ENCODE measurements around the gene SGMS1. TPM values are rescaled to one million over a fixed set of nuclear protein-coding genes. Genes with fewer than 3 reads are reported as not detected.

SGMS1 gene
- total and polyA plus RNA-seq, 2 donors (not counting 3 experiments of a cell fraction or from before 2014, with no cell fraction given) = 9.7 to 23.7 TPM

GRCh38 chr10:50614444-50615137 is 9.2 kb downstream of the SGMS1 start:
- Histone ChIP-seq H3K36me3 (ENCODE audit: control insufficient read depth in 2 of 2, extremely low read depth in 1 of 2, insufficient read depth in 2 of 2, low read length in 2 of 2) (no peaks in the 10 kb centered on the region), H3K27ac (ENCODE audit: insufficient read depth, low read depth, low read length) (no peak overlapping the region), H3K4me1 (ENCODE audit: control insufficient read depth, extremely low read depth, insufficient read depth, low read length) (no peaks in the 10 kb centered on the region), H4K20me1 (replicated peaks; ENCODE audit: control insufficient read depth, extremely low read depth, insufficient read depth, low read length) (no peaks in the 10 kb centered on the region), H3K9ac (replicated peaks; ENCODE audit: extremely low read depth, insufficient read depth, low read length) (no peak overlapping the region), H2AFZ (ENCODE audit: low read depth, low read length) (no peak overlapping the region), H3K79me2 (ENCODE audit: control insufficient read depth, insufficient read depth, low read length) (no peaks in the 10 kb centered on the region), H3K4me2 (ENCODE audit: insufficient read depth, low read length) (no peak overlapping the region), H3K9me1 (replicated peaks; ENCODE audit: control insufficient read depth, extremely low read depth, insufficient read depth, low read length) (no peaks in the 10 kb centered on the region), H3K9me3 (replicated peaks; ENCODE audit: control insufficient read depth, insufficient read depth, low read length) (no peaks in the 10 kb centered on the region), H3K27me3 (ENCODE audit: control insufficient read depth in 2 of 2, insufficient read depth in 2 of 2, low read length in 2 of 2) (no peaks in the 10 kb centered on the region), H3K4me3 (replicated peaks in 1 of 3; ENCODE audit: insufficient read depth in 1 of 3, low read depth in 1 of 3, low read length in 3 of 3) (no peak overlapping the region)
- DNase-seq (ENCODE audit: low read depth, low spot score) = no peak
- intact Hi-C loops (cut with micrococcal nuclease) (no loop called here), dilution Hi-C loops (cut with MboI; ENCODE audit: extremely low pct_ligation_motif_present, low sequenced_read_pairs) (no loop called here)
- BruUV-seq (replicated peaks) = no TSS peak
- POLR2A ChIA-PET = no interaction called here
- FAIRE-seq = no peak
- CTCF ChIA-PET = interaction anchor here (1.0 kb wide), 1 partner anchor 21 kb away, joined by 3 read pairs; no protein-coding TSS in a partner anchor
- TF ChIP-seq MAX (IDR thresholded peaks at IDR 0.05; ENCODE audit: insufficient read depth, insufficient read length) (no peak), CTCF (IDR thresholded peaks at IDR 0.05; ENCODE audit: extremely low read depth in 1 of 2, insufficient read depth in 1 of 2, low read depth in 1 of 2, low read length in 2 of 2) (no peak), POLR2AphosphoS5 (IDR thresholded peaks at IDR 0.05; ENCODE audit: insufficient read depth, low read depth, low read length) (no peak), POLR2A (IDR thresholded peaks at IDR 0.05; ENCODE audit: low read depth, low read length) (no peak), EZH2 (IDR thresholded peaks at IDR 0.05; ENCODE audit: borderline replicate concordance, low read depth, low read length, severe bottlenecking) (no peak), GATA2 (IDR thresholded peaks at IDR 0.05; ENCODE audit: insufficient read depth, insufficient read length, low read depth, low read length) (no peak), JUN (IDR thresholded peaks at IDR 0.05; ENCODE audit: borderline replicate concordance, insufficient read depth, insufficient read length, low read depth) (no peak), MYC (IDR thresholded peaks at IDR 0.05; ENCODE audit: low read depth, low read length) (no peak), FOS (IDR thresholded peaks at IDR 0.05; ENCODE audit: borderline replicate concordance, insufficient read depth, low read length) (no peak)

Measured in endothelial cell of umbilical vein (primary cell).